HG02943 (cell line): ENCODE measurements around the gene HRCT1.

ENCODE experiments used
- ATAC-seq: cut with Tn5 transposase; IDR thresholded peaks from one replicate; pipeline ENCODE4 v1.9.1; 2021; ENCODE audit warnings: mild to moderate bottlenecking, low read depth, moderate library complexity; ENCODE audit not compliant: unreplicated experiment

The HRCT1 gene

DNA sequence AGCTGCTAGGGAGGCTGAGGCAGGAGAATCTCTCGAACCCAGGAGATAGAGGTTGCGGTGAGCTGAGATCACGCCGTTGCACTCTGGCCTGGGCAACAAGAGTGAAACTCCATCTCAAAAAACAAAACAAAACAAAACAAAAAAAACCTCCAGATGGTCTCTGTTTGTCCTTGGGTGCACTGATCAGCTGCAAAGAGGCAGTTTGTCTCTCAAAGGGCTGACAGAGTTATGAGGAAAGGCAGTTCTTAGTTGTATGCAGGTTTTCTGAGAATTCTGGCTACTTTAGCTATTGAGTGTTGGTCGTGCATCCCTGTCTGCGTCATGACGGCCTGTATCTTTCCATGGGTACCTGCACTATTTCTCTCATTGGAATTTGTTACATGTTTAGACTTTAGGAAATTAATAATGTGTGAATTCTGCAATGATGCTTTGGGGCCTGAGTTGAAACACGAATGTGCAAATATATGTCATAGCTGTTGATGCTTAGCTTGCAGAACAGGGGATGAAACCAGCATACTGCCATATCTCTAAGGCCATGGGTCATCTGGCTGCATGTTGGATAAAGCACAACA is 33.8 kb downstream of the HRCT1 start:
- ATAC-seq, result no peak

DNA sequence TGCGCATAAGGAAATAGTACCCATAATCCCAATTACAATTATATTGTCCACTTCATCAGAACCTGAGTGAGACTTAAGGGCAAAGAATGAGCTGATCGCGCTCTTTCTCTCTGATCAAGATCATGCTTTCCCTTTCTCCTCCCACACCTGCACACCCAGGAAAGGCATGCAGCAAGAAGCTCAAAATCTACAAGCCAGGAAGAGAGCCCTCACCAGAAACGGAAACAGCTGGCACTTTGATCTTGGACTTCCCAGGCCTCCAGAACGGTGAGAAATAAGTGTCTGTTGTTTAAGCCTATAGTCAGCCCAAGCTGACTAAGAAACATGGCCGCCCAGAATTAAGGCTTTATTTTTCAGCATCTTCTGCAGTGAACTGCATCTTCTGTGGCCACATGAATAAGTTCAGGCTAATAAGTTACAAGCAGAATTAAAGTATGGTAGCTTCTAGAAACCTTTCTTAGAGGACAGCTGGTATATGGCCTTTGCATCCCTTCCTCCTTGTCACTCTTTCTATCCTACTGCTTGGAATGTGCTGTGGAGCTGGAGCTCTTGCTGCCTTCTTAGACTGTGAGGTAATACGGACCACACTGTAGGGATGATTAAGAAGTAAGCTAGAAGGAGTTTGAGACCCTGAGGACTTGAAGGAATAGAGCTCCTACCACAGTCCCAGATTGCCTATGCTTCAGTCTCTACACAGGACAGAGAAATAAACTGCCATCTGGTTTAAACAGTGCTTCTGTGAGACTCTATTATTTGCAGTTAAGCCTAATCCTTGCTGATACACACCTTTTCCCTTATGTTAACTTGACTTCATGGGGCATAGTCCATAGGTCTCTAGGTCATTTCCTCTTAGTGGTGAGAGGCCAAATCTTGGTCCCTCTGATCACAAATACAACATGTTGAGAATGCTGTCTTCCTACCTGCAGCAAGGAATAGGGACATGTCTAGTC is 34.7 kb downstream of the HRCT1 start:
- no peak for ATAC-seq

DNA sequence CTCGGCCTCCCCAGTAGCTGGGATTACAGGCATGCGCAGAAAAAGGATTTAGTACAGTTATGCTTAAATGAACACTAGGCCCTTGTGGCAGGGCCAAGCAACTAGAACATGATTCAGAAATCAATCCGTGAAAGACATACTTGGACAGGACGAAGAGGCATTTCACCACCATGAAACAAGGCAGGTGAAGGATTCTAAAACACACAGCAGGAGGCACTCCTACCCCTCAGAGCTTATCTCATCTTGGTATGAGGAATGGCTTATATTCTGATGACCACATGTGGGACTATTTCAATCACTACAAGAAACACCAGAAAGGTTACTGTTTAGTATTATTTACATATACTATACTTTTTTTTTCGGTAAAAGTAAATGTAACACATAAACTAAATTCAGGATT is 36.3 kb downstream of the HRCT1 start:
- ATAC-seq, result no peak

DNA sequence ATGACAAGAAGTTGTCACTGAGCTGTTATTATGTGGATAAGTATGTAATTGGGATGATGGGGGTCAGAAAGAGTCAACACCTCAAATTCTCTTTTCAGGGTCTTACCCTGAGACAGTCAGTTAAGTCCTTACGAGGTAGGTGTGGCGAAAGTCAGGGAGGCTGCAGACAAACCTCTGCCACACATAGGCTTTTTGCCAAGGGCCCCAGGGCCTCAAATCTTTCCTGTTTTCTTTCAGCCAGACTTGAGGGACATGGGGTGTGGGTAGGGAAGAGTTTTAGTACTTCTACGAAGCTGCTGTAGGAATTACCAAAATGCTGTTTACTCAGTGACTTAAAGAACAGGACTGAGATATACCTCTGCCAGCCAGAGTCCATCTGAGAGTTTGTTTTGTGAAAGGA is 38.2 kb downstream of the HRCT1 start:
- no peak for ATAC-seq

DNA sequence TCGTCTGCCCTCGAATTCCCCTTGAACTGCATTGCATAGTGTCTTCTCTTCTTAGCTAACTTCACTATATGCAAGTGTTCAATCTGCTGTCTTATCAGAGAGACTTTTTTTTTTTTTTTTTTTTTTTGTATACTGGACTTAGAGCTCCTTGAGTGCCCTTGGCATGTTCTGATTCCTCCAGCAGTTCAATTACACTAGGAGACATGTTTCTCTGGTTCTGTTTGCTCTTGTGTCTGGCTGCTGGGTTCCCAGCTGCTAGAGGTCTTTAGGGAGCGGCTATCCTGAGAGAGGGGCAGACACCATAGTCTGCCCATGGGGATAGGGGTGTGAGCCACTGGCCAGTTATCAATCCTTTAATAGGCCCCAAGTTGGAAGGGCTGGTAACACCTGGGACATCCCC is 38.8 kb downstream of the HRCT1 start:
- no peak for ATAC-seq

DNA sequence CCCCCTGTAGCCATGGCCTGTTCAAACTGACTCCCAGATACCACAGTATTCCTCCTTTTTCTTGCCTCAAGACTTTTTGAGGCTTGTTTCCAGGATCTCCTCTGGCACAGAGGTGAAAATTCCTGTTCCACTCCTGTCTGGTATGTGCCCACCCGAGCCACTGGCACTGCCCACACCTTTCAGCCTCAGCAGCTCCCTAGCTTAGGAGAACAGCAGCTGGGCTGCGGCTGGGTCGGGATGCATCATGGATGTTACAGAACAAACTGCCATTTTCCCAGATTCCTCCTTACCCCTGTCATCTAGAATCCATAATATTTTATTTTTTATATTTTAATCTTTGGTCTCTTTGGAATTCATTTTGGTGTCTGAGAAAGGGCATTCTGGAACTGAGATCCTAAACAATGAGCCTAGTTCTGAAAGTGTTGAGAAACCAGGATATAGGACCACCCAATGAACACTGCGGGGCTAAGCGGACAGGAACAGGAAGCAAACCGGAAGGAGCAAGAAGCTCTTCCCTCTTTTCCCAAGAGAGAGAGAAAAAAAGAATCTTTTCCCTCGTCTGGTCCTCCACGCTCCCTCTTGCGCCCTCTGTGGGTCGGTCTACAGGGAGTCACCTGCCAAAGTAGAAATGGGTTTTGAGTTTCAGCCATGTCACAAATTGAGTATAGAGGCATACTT is 39.5 kb downstream of the HRCT1 start:
- ATAC-seq, result no peak

DNA sequence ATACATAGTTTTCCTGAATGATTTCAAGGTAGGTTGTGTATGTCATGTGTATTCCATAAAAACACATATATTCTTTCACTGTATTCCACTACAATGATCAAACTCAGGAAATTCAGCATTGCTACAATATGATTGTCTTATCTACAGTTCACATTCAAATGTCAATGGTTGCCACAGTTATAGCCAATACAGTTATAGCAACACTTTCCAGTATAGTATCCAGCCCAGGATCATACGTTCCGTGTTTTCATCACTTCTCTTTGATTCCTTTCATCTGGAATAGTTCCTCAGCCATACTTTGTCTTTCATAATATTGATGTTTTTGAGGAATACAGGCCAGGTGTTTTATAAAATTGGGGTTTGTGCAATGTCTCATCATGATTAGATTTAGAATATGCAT is 42.4 kb downstream of the HRCT1 start:
- ATAC-seq, result no peak

DNA sequence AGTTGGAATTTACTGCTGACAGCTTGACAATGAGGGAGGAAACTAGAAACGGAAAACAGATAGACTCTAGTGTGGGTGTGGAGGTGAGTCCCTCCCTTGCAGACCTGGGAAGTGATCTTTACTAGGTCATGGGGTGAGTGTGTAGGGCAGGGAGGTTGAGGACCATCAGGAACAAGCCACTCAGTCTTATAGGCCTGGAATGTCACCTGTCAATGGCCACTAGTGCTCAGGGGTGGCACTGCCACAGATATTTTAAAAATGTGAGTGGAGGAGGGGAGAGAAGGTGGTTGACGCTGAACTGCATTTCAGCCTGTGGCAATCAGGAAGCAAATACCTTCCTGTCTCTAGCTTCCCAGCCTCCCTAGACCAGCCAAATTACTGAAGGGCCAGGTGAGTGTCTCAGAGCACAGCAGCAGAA is 42.9 kb downstream of the HRCT1 start:
- no peak for ATAC-seq

DNA sequence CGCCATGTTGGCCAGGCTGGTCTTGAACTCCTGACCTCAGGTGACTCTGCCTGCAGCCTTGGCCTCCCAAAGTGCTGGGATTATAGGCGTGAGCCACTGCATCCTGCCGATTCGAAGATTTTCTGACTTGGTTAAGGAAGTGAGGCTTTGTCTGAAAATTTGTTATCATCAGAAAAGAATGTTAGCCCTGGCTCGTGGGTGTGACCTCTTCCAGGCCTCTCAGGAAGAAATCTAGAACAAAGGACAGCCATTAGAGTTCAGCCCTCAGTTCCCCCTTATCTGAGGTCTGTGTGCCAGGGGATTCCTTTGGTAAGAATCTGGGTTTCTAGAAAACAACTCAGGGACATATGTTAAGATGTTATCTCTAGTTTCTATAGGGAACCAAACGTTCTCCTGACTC is 45.7 kb downstream of the HRCT1 start:
- ATAC-seq, result no peak

DNA sequence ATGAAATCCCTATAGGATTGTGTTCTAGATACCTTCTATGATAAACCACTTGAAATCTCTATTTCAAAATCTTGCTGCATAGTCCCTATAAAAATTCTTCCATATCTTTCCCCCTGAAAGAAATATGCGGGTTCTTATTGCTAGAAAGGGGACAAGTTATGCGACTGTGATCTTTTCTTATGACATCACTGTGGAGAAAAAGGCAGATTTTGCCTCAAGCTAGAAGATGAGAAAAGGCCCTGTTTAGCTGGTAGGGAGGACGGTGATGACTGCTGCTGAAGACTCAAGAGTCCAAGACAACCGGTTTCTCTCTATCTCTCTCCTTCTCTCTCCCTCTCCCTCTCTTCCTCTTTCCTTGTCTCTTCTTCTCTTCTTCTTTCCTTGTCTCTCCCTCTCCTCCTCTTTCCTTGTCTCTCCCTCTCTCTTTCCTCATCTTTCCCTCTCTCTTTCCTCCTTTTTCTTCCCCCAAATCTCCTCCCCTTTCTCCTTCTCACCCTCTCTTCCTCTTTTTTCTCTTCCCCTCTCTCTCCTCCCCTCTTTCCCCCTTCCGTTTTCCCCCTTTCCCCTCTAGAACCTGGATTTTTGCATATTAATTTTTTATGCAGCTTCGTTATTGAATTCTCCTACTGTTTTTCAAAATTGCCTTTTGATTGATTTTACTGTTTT is 46.7 kb downstream of the HRCT1 start:
- ATAC-seq, result no peak

DNA sequence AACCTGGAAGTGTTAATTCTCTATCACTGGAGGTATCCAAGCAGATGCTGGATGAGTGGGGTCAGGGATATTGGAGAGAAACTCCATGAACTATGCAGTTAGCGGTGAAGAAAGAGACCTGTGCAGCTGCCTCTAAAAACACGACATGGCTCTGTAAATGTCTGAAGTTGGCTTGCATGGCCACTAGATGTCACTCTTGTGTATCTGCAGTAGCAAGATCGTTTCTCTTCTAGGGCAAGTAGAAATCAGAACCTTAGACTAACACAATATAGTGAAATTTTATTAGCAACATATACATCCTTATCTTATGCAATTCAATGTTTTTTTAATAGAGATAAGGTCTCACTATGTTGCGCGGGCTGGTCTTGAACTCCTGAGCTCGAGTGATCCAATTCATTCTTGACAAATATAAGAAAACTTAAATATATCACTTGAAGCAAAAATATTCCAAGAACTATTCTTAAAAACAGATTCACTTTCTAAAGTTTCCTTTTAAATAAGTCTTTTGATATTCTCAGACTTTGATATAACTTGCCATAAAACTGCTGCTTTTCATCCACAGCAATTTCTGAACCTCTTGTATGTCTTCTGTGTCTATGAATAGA is 49.0 kb downstream of the HRCT1 start:
- no peak for ATAC-seq

DNA sequence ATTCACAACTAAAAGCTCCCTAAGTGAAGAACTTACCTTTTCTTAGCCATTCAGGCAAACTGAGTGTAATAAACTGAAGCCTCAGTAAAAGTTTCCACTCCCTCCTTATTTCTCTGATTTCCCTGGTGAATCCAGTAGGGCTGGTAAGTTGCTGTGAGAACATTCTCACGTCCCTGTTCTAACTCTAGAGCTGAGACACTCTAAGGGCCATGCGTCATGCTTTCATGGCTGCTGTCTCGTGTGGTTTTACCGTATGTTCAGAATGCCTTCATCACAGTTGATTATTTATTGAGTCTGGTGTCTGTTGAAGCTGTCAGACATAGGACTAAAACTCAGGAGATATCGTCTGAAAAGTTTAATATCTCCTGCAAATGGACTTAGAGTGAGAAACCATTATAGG is 50.6 kb downstream of the HRCT1 start:
- ATAC-seq, result no peak
